ENCODE results near the gene BICRA.
"Not testable (repeated sequence)": the region's sequence is repeated elsewhere in the genome, so short reads cannot be mapped to it uniquely, and the experiment has no call there.

Gene BICRA

GRCh38 chr19:47663435-47663910 lies 54.5 kb downstream of the BICRA start:
- H3K9me3 ChIP-seq: no peaks in the 10 kb centered on the region
- H3K36me3 ChIP-seq: no peaks in the 10 kb centered on the region
- DNase-seq: no peak
- intact Hi-C loops (cut with DNase I; ENCODE audit: low total_unique reads): no loop called here
- H3K4me1 ChIP-seq: peaks cover 7 to 56% (median 32%) of the 10 kb centered on the region in 4 donors
- H3K27me3 ChIP-seq: no peaks in the 10 kb centered on the region
- no peak for TF ChIP-seq CTCF (IDR thresholded peaks at IDR 0.05)
- peak overlapping the region; percentile 29 to 60 for H3K27ac ChIP-seq
- no peak overlapping the region for H3K4me3 ChIP-seq

DNA sequence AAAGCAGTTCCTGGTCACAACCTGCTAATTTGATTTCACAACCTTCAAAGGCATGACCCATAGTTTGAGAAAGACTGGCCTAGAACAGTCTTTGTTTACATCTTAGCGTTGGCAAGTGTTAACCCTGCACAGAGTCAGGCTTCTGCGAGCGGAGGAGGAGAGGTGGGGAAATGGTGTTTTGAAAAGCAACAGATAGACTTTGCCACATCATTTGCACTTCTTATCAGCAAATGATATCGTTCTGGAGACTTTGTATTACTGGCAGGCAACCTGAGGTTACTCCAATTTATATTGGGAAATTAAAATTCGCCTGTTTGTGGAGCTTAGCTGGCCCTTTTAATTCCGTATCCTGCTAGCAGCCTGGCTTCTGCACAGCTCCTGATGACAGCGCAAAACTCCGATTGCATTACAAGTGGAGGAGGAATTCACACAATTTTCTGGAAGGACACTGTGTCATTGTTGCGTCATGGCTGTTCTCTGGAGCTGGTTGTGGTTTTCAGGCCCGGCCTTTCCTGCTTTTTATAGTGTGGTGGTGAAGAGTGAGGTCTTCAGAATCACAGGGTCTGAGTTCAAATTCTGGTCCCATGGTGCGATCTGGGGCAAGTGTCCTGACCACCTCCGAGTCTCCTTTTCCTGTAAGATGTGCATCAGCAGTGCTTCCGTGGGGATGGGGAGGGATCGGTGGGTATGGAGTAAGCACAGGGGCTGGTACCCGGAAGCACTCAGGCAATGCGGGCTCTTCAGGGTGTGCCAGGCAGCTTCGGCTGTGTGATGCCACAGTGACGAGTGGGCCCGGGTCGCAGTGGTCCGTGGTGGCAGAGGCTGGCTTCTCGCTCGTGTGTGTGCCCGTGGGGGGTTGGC lies 55.2 kb downstream of the BICRA start:
- TF ChIP-seq CTCF (IDR thresholded peaks at IDR 0.05): no peak
- Histone ChIP-seq H3K27ac (peak overlapping the region; percentile 69 to 82), H3K4me3 (no peak overlapping the region), H3K27me3 (no peaks in the 10 kb centered on the region), H3K4me1 (peaks cover 7 to 56% (median 32%) of the 10 kb centered on the region in 4 donors), H3K36me3 (no peaks in the 10 kb centered on the region), H3K9me3 (no peaks in the 10 kb centered on the region)
- intact Hi-C loops (cut with DNase I; ENCODE audit: low total_unique reads): no loop called here
- DNase-seq: peak; percentile 87 to 90

DNA sequence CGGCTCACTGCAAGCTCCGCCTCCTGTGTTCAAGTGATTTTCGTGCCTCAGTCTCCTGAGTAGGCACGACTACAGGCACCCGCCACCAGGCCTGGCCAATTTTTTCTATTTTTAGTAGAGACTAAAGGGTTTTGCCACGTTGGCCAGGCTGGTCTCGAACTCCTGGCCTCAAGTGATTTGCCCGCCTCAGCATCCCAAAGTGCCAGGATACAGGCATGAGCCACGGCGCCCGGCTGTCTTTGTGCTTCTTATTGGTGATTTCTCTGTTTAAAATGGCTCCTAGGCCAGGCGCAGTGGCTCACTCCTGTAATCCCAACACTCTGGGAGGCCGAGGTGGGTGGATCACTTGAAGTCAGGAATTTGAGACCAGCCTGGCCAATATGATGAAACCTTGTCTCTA lies 59.6 kb downstream of the BICRA start:
- H3K4me1 ChIP-seq: peaks cover 5 to 34% (median 14%) of the 10 kb centered on the region in 4 donors
- H3K27ac ChIP-seq; intact Hi-C loops (cut with DNase I; ENCODE audit: low total_unique reads); H3K27me3 ChIP-seq; DNase-seq; H3K4me3 ChIP-seq; H3K9me3 ChIP-seq: not testable (repeated sequence)
- H3K36me3 ChIP-seq: peaks cover 0 to 22% (median 17%) of the 10 kb centered on the region in 3 donors

DNA sequence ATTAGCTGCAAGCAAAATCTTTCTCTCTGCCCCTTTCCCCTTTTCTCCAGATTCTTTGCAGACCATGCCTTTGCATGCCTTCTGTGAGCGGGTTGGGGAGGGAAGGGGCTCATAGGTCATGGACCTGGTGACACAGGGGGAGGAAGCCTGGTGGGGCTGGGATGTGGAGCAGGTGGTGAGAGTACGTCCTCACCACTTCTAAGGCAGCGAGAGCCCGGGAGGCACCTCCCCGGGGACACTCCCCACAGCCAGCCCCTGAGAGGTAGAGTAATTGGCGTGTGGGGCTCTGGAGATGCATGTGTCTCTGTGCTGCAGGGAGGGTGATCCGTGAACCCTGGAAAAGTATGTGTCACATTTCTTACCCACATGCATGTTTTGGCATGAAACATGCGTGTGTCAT lies 61.8 kb downstream of the BICRA start:
- intact Hi-C loops (cut with DNase I; ENCODE audit: low total_unique reads): no loop called here
- H3K27ac ChIP-seq: no peak overlapping the region
- no peak overlapping the region for H3K4me3 ChIP-seq
- H3K27me3 ChIP-seq: no peaks in the 10 kb centered on the region
- DNase-seq: no peak
- peaks cover 4 to 44% (median 31%) of the 10 kb centered on the region in 3 donors for H3K36me3 ChIP-seq
- TF ChIP-seq CTCF (IDR thresholded peaks at IDR 0.05): no peak
- H3K9me3 ChIP-seq: no peaks in the 10 kb centered on the region
- H3K4me1 ChIP-seq: peaks cover 0 to 16% (median 2%) of the 10 kb centered on the region in 4 donors

- DNase-seq: no peak
- intact Hi-C loops (cut with DNase I; ENCODE audit: low total_unique reads): no loop called here
- Histone ChIP-seq H3K36me3 (peaks cover 4 to 52% (median 36%) of the 10 kb centered on the region in 3 donors), H3K4me1 (peaks cover 0 to 10% (median 0%) of the 10 kb centered on the region in 4 donors), H3K4me3 (no peak overlapping the region), H3K27me3 (no peaks in the 10 kb centered on the region), H3K27ac (no peak overlapping the region), H3K9me3 (no peaks in the 10 kb centered on the region)
- TF ChIP-seq CTCF (IDR thresholded peaks at IDR 0.05): no peak
These were observed 62.6 kb downstream of the BICRA start for GRCh38 chr19:47671499-47671898.

DNA sequence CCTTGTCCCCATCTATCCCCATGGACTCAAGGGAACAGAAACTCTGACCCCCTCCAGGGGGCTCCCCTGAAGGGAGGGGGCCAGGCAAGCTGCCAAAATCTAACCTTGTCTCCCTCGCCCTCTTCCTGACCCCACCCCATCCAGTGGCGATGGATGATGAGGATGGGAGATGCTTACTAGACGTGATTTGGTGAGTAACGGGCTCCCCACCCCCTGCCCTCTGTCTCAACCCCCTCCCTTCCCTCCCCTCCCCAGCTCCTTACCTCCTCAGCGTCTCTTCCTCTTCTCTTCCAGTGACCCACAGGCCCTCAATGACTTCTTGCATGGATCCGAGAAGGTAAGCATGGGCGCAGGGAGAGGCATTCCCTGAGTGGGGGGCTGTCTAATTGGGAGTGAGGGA lies 64.5 kb downstream of the BICRA start:
- intact Hi-C loops (cut with DNase I; ENCODE audit: low total_unique reads): no loop called here
- no peak overlapping the region for H3K4me3 ChIP-seq
- no peaks in the 10 kb centered on the region for H3K9me3 ChIP-seq
- no peak for TF ChIP-seq CTCF (IDR thresholded peaks at IDR 0.05)
- H3K4me1 ChIP-seq: no peaks in the 10 kb centered on the region
- no peaks in the 10 kb centered on the region for H3K27me3 ChIP-seq
- DNase-seq: no peak
- H3K36me3 ChIP-seq: peaks cover 4 to 71% (median 54%) of the 10 kb centered on the region in 3 donors
- H3K27ac ChIP-seq: no peak overlapping the region
